Erythroblast (primary cell): ENCODE results near the gene SPAG9.

Experiments used
- GATA1 ChIP-seq: IDR thresholded peaks from 2 replicates; pipeline ENCODE4 v1.6.1; 2011; ENCODE audit warnings: low read depth, mild to moderate bottlenecking, control low read depth, low read length, moderate library complexity
- POLR2A ChIP-seq: IDR thresholded peaks from 2 replicates; pipeline ENCODE4 v1.6.1; 2011; ENCODE audit warnings: mild to moderate bottlenecking, low read length

- TF ChIP-seq POLR2A (no peak), GATA1 (no peak)
Measured at GRCh38 chr17:50977487-50978159, 143.0 kb downstream of the SPAG9 start.
